Left lung (tissue), 10 donors: ENCODE measurements around the gene F2R. TPM values are rescaled to one million over a fixed set of nuclear protein-coding genes. Genes with fewer than 3 reads are reported as not detected.
A peak's percentile ranks its signal among the peaks of the same experiment; 100 is the strongest.
"Not testable (repeated sequence)": the region's sequence is repeated elsewhere in the genome, so short reads cannot be mapped to it uniquely, and the experiment has no call there.

ENCODE experiments used
- ATAC-seq: fragments of 200-7000 bp; cut with Tn5 transposase; one replicate; pipeline ENCODE4 v1.9.1; 2020; ENCODE audit warnings: moderate library complexity
- DNase-seq, 4 donors: peaks; one replicate each; pipeline ENCODE4 v3.0.0-alpha.2; 2013 to 2020
- H3K27ac ChIP-seq, 2 donors: fragments of 200-600 bp; sonication (generic) in 1 of 2; one replicate each; pipeline versions ENCODE4 v1.5.0 to v1.8.0; 2020 to 2021
- H3K27me3 ChIP-seq, 2 donors: fragments of 200-600 bp; sonication (generic) in 1 of 2; one replicate each; pipeline versions ENCODE4 v1.5.0 to v1.8.0; 2020 to 2021
- H3K36me3 ChIP-seq, 2 donors: fragments of 200-600 bp; sonication (generic) in 1 of 2; one replicate each; pipeline versions ENCODE4 v1.5.0 to v1.8.0; 2020 to 2021
- H3K4me1 ChIP-seq, 2 donors: fragments of 200-600 bp; one replicate each; pipeline ENCODE4 v1.8.0; 2021
- H3K4me3 ChIP-seq, 2 donors: fragments of 200-600 bp; sonication (generic) in 1 of 2; one replicate each; pipeline versions ENCODE4 v1.5.0 to v1.8.0; 2020 to 2021; ENCODE audit warnings: mild to moderate bottlenecking in 1 of 2
- H3K9me3 ChIP-seq, 2 donors: fragments of 200-600 bp; sonication (generic) in 1 of 2; one replicate each; pipeline versions ENCODE4 v1.5.0 to v1.8.0; 2020 to 2021
- CTCF ChIP-seq, 2 donors: fragments of 200-600 bp; sonication (generic) in 1 of 2; IDR thresholded peaks; one replicate each; pipeline versions ENCODE4 v1.5.0 to v1.8.0; 2021; ENCODE audit warnings: antibody characterized with exemption in 2 of 2
- intact Hi-C, 2 donors: fragments of 100-400 bp; cut with DNase I; formaldehyde crosslinking; loops; one replicate each; pipeline versions ENCODE4 v1.11.2 to v1.14.2; 2022
- polyA plus RNA-seq, 6 donors: library from polyadenylated mRNA; unstranded; fragments of 120-200 nt; gene quantifications; one replicate each; pipeline ENCODE4 v1.2.1, GENCODE V29; 2013; ENCODE audit not compliant: insufficient read length in 6 of 6
- total RNA-seq, 2 donors: library from RNA; stranded (reverse); fragmentation: NEBNext Ultra II Directional; extraction: Animal tissue kit (Norgen Biotek cat#: 25700); gene quantifications; one replicate each; pipeline ENCODE4 v1.2.1, GENCODE V29; 2021
- donor health status: DM: no; HTN: yes; CAD: no.
- donor health status: DM: no; HTN: no; CAD: no.

Gene F2R
- total and polyA plus RNA-seq, 8 donors = 21.2 to 54.4 (median 42.6) TPM

- no peaks in the 10 kb centered on the region for H3K36me3 ChIP-seq
- H3K4me1 ChIP-seq = peaks cover 0 to 11% of the 10 kb centered on the region in 2 donors
- intact Hi-C loops = loop anchor here in 1 of 2 donors (5.0 kb wide), 1 partner anchor 170 kb away; no protein-coding TSS in a partner anchor
- peak; percentile 53 for ATAC-seq
- H3K9me3 ChIP-seq = no peaks in the 10 kb centered on the region
- H3K4me3 ChIP-seq = no peak overlapping the region
- no peak for TF ChIP-seq CTCF (IDR thresholded peaks at IDR 0.05)
- H3K27ac ChIP-seq = no peak overlapping the region
- no peaks in the 10 kb centered on the region for H3K27me3 ChIP-seq
- no peak for DNase-seq
These were observed 55.9 kb downstream of the F2R start for GRCh38 chr5:76771705-76772405.

GRCh38 chr5:76775921-76776320, 60.0 kb downstream of the F2R start:
- ATAC-seq (no peak), DNase-seq (no peak)
- H3K9me3 ChIP-seq = no peaks in the 10 kb centered on the region
- H3K4me1 ChIP-seq = peaks cover 0 to 22% of the 10 kb centered on the region in 2 donors
- H3K4me3 ChIP-seq = no peak overlapping the region
- no peak for TF ChIP-seq CTCF (IDR thresholded peaks at IDR 0.05)
- H3K36me3 ChIP-seq = no peaks in the 10 kb centered on the region
- intact Hi-C loops = no loop called here
- no peaks in the 10 kb centered on the region for H3K27me3 ChIP-seq
- H3K27ac ChIP-seq = no peak overlapping the region

- Histone ChIP-seq H3K4me1 (peaks cover 0 to 22% of the 10 kb centered on the region in 2 donors), H3K4me3 (no peak overlapping the region), H3K36me3 (no peaks in the 10 kb centered on the region), H3K27me3 (no peaks in the 10 kb centered on the region), H3K27ac (no peak overlapping the region), H3K9me3 (no peaks in the 10 kb centered on the region)
- intact Hi-C loops = no loop called here
- no peak for TF ChIP-seq CTCF (IDR thresholded peaks at IDR 0.05)
- DNase-seq (no peak), ATAC-seq (no peak)
These were observed 60.5 kb downstream of the F2R start for GRCh38 chr5:76776391-76776790.

- H3K27ac ChIP-seq, intact Hi-C loops, H3K4me3 ChIP-seq, ATAC-seq, H3K36me3 ChIP-seq, DNase-seq, H3K27me3 ChIP-seq, H3K9me3 ChIP-seq: not testable (repeated sequence)
- peaks cover 0 to 11% of the 10 kb centered on the region in 2 donors for H3K4me1 ChIP-seq
These were observed 64.7 kb downstream of the F2R start for GRCh38 chr5:76780616-76781015.

GRCh38 chr5:76781775-76782174, 65.8 kb downstream of the F2R start:
- no peaks in the 10 kb centered on the region for H3K27me3 ChIP-seq
- no peak overlapping the region for H3K27ac ChIP-seq
- no peak for ATAC-seq
- intact Hi-C loops = no loop called here
- H3K4me3 ChIP-seq = no peak overlapping the region
- H3K4me1 ChIP-seq = peaks cover 0 to 11% of the 10 kb centered on the region in 2 donors
- no peak for DNase-seq
- H3K9me3 ChIP-seq = no peaks in the 10 kb centered on the region
- TF ChIP-seq CTCF (IDR thresholded peaks at IDR 0.05) = no peak
- H3K36me3 ChIP-seq = no peaks in the 10 kb centered on the region

- TF ChIP-seq CTCF (IDR thresholded peaks at IDR 0.05) = no peak
- no peak overlapping the region for H3K27ac ChIP-seq
- H3K27me3 ChIP-seq = no peaks in the 10 kb centered on the region
- H3K4me3 ChIP-seq = no peak overlapping the region
- H3K9me3 ChIP-seq = no peaks in the 10 kb centered on the region
- no peaks in the 10 kb centered on the region for H3K36me3 ChIP-seq
- peaks cover 0 to 11% of the 10 kb centered on the region in 2 donors for H3K4me1 ChIP-seq
- intact Hi-C loops = no loop called here
- ATAC-seq = no peak
- no peak for DNase-seq
These were observed 66.5 kb downstream of the F2R start for GRCh38 chr5:76782444-76782843.
